Astrocyte (in vitro differentiated cells and primary cell): ENCODE data around the gene TEX22. TPM values are rescaled to one million over a fixed set of nuclear protein-coding genes. Genes with fewer than 3 reads are reported as not detected.

Experiments
- DNase-seq: peaks from one replicate; pipeline ENCODE4 v3.0.0-alpha.2; 2010; ENCODE audit warnings: low read depth
- FAIRE-seq: peaks from 2 replicates; lab custom pipeline; 2011; peaks lifted over from hg19 to GRCh38; lab: Jason Lieb, UNC
- H2AFZ ChIP-seq: 2 replicates; pipeline ENCODE4 v1.6.0; 2012; ENCODE audit warnings: low read depth, low read length, inconsistent platforms
- H3K27ac ChIP-seq: 2 replicates; pipeline ENCODE4 v1.5.1; 2011; ENCODE audit warnings: low read depth, low read length, inconsistent platforms
- H3K27me3 ChIP-seq: 2 replicates; pipeline ENCODE4 v1.6.0; 2011; ENCODE audit warnings: low read length, inconsistent platforms; ENCODE audit not compliant: insufficient read depth
- H3K36me3 ChIP-seq: 2 replicates; pipeline ENCODE4 v1.5.1; 2011; ENCODE audit warnings: low read length, inconsistent platforms; ENCODE audit not compliant: insufficient read depth
- H3K4me1 ChIP-seq: 2 replicates; pipeline ENCODE4 v1.5.1; 2011; ENCODE audit warnings: low read length, inconsistent platforms; ENCODE audit not compliant: insufficient read depth
- H3K4me2 ChIP-seq: 2 replicates; pipeline ENCODE4 v1.6.0; 2012; ENCODE audit warnings: low read length, inconsistent platforms
- H3K4me3 ChIP-seq: 2 replicates; pipeline ENCODE4 v1.5.1; 2011; ENCODE audit warnings: low read depth, mild to moderate bottlenecking, low read length, inconsistent platforms; ENCODE audit not compliant: insufficient read depth
- H3K79me2 ChIP-seq: 2 replicates; pipeline ENCODE4 v1.6.0; 2012; ENCODE audit warnings: mild to moderate bottlenecking, low read length, inconsistent platforms; ENCODE audit not compliant: insufficient read depth
- H3K9ac ChIP-seq: 2 replicates; pipeline ENCODE4 v1.6.0; 2012; ENCODE audit warnings: mild to moderate bottlenecking, low read length, inconsistent platforms
- H3K9me3 ChIP-seq: 2 replicates; pipeline ENCODE4 v1.5.1; 2012; ENCODE audit warnings: low read depth, mild to moderate bottlenecking, low read length, inconsistent platforms; ENCODE audit not compliant: insufficient read depth
- H4K20me1 ChIP-seq: 2 replicates; pipeline ENCODE4 v1.6.0; 2012; ENCODE audit warnings: low read length, inconsistent platforms; ENCODE audit not compliant: insufficient read depth
- H3K27ac Mint-ChIP-seq: one replicate; pipeline ENCODE4 v1.8.0; 2021; ENCODE audit warnings: mild to moderate bottlenecking, mixed read lengths; ENCODE audit not compliant: unreplicated experiment
- H3K27me3 Mint-ChIP-seq: one replicate; pipeline ENCODE4 v1.8.0; 2021; ENCODE audit warnings: low read depth, mixed read lengths; ENCODE audit not compliant: unreplicated experiment
- H3K36me3 Mint-ChIP-seq: one replicate; pipeline ENCODE4 v1.8.0; 2021; ENCODE audit warnings: low read depth, mixed read lengths; ENCODE audit not compliant: unreplicated experiment
- H3K4me1 Mint-ChIP-seq: one replicate; pipeline ENCODE4 v1.8.0; 2021; ENCODE audit warnings: low read depth, mixed read lengths; ENCODE audit not compliant: unreplicated experiment
- H3K4me3 Mint-ChIP-seq: one replicate; pipeline ENCODE4 v1.8.0; 2021; ENCODE audit warnings: mild to moderate bottlenecking, moderate library complexity, mixed read lengths; ENCODE audit not compliant: unreplicated experiment
- H3K9me3 Mint-ChIP-seq: one replicate; pipeline ENCODE4 v1.8.0; 2021; ENCODE audit warnings: mild to moderate bottlenecking, mixed read lengths; ENCODE audit not compliant: unreplicated experiment
- EZH2 ChIP-seq: IDR thresholded peaks from 2 replicates; pipeline ENCODE4 v1.6.1; 2012; ENCODE audit warnings: mild to moderate bottlenecking, low read length, inconsistent platforms; ENCODE audit not compliant: insufficient read depth
- total RNA-seq: library from RNA; stranded (reverse); gene quantifications from 2 replicates; pipeline ENCODE4 v1.2.1, GENCODE V29; 2021
- TF ChIP-seq, protein P1 (sequence below): IDR thresholded peaks from 2 replicates; pipeline ENCODE4 v1.5.1; 2011; ENCODE audit warnings: low read depth, mild to moderate bottlenecking, inconsistent platforms, low read length, moderate library complexity; ENCODE audit not compliant: insufficient read depth

TEX22 gene
- total RNA-seq, 1 donor from 2014 or later, result 1.2 TPM

- Histone ChIP-seq H3K27me3 (no peaks in the 10 kb centered on the region), H4K20me1 (peaks cover 20% of the 10 kb centered on the region), H3K4me1 (no peaks in the 10 kb centered on the region), H3K4me2 (no peak overlapping the region), H3K27ac (no peak overlapping the region), H3K36me3 (no peaks in the 10 kb centered on the region), H3K9ac (no peak overlapping the region), H2AFZ (no peak overlapping the region), H3K4me3 (no peak overlapping the region), H3K79me2 (no peaks in the 10 kb centered on the region), H3K9me3 (no peaks in the 10 kb centered on the region)
- H3K4me3 Mint-ChIP-seq, result no peak overlapping the region
- H3K4me1 Mint-ChIP-seq, result peaks cover 4% of the 10 kb centered on the region
- no peaks in the 10 kb centered on the region for H3K9me3 Mint-ChIP-seq
- FAIRE-seq, result no peak
- no peak for DNase-seq
- H3K27me3 Mint-ChIP-seq, result no peaks in the 10 kb centered on the region
- H3K36me3 Mint-ChIP-seq, result no peaks in the 10 kb centered on the region
- no peak overlapping the region for H3K27ac Mint-ChIP-seq
- no peak for TF ChIP-seq EZH2
- TF ChIP-seq, protein P1, sequence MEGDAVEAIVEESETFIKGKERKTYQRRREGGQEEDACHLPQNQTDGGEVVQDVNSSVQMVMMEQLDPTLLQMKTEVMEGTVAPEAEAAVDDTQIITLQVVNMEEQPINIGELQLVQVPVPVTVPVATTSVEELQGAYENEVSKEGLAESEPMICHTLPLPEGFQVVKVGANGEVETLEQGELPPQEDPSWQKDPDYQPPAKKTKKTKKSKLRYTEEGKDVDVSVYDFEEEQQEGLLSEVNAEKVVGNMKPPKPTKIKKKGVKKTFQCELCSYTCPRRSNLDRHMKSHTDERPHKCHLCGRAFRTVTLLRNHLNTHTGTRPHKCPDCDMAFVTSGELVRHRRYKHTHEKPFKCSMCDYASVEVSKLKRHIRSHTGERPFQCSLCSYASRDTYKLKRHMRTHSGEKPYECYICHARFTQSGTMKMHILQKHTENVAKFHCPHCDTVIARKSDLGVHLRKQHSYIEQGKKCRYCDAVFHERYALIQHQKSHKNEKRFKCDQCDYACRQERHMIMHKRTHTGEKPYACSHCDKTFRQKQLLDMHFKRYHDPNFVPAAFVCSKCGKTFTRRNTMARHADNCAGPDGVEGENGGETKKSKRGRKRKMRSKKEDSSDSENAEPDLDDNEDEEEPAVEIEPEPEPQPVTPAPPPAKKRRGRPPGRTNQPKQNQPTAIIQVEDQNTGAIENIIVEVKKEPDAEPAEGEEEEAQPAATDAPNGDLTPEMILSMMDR, result no peak
Measured at GRCh38 chr14:105355049-105355575, 43.2 kb upstream of the TEX22 start.

- Histone ChIP-seq H3K4me3 (no peak overlapping the region), H4K20me1 (peaks cover 20% of the 10 kb centered on the region), H2AFZ (no peak overlapping the region), H3K9me3 (no peaks in the 10 kb centered on the region), H3K36me3 (no peaks in the 10 kb centered on the region), H3K9ac (no peak overlapping the region), H3K4me2 (no peak overlapping the region), H3K27me3 (no peaks in the 10 kb centered on the region), H3K27ac (no peak overlapping the region), H3K4me1 (no peaks in the 10 kb centered on the region), H3K79me2 (no peaks in the 10 kb centered on the region)
- H3K36me3 Mint-ChIP-seq, result peaks cover 6% of the 10 kb centered on the region
- TF ChIP-seq, protein P1, result no peak
- no peak for TF ChIP-seq EZH2
- peaks cover 4% of the 10 kb centered on the region for H3K4me1 Mint-ChIP-seq
- no peak for DNase-seq
- H3K27me3 Mint-ChIP-seq, result no peaks in the 10 kb centered on the region
- no peak for FAIRE-seq
- H3K27ac Mint-ChIP-seq, result no peak overlapping the region
- no peaks in the 10 kb centered on the region for H3K9me3 Mint-ChIP-seq
- H3K4me3 Mint-ChIP-seq, result no peak overlapping the region
Measured at GRCh38 chr14:105355850-105356604, 42.3 kb upstream of the TEX22 start.

GRCh38 chr14:105356927-105357326 is 41.4 kb upstream of the TEX22 start:
- Histone ChIP-seq H3K9me3 (no peaks in the 10 kb centered on the region), H3K9ac (no peak overlapping the region), H3K27ac (no peak overlapping the region), H2AFZ (no peak overlapping the region), H3K4me1 (no peaks in the 10 kb centered on the region), H3K4me2 (no peak overlapping the region), H3K36me3 (no peaks in the 10 kb centered on the region), H3K4me3 (no peak overlapping the region), H3K79me2 (no peaks in the 10 kb centered on the region), H4K20me1 (peaks cover 12% of the 10 kb centered on the region), H3K27me3 (no peaks in the 10 kb centered on the region)
- TF ChIP-seq, protein P1, result no peak
- no peak for TF ChIP-seq EZH2
- Mint-ChIP-seq H3K4me3 (no peak overlapping the region), H3K27me3 (no peaks in the 10 kb centered on the region), H3K9me3 (no peaks in the 10 kb centered on the region), H3K36me3 (peaks cover 9% of the 10 kb centered on the region), H3K4me1 (no peaks in the 10 kb centered on the region), H3K27ac (no peak overlapping the region)
- FAIRE-seq (no peak), DNase-seq (no peak)
